Esophagus (tissue), 2 donors: ENCODE data around the gene WDCP. TPM values are rescaled to one million over a fixed set of nuclear protein-coding genes. Genes with fewer than 3 reads are reported as not detected.
"Not testable (repeated sequence)": the region's sequence is repeated elsewhere in the genome, so short reads cannot be mapped to it uniquely, and the experiment has no call there.

ENCODE experiments used
- H3K27ac ChIP-seq, 2 donors: one replicate each; pipeline ENCODE4 v1.5.1; 2013; ENCODE audit warnings: low read depth in 2 of 2, mild to moderate bottlenecking in 2 of 2, inconsistent platforms in 1 of 2, low read length in 1 of 2, moderate library complexity in 1 of 2
- H3K27me3 ChIP-seq, 2 donors: one replicate each; pipeline ENCODE4 v1.6.1; 2013; ENCODE audit warnings: low read length in 2 of 2, control low read depth in 1 of 2, mild to moderate bottlenecking in 1 of 2; ENCODE audit not compliant: insufficient read depth in 2 of 2, control insufficient read depth in 1 of 2
- H3K36me3 ChIP-seq, 2 donors: one replicate each; pipeline ENCODE4 v1.6.1; 2013; ENCODE audit warnings: low read length in 1 of 2; ENCODE audit not compliant: control insufficient read depth in 2 of 2, insufficient read depth in 2 of 2
- H3K4me1 ChIP-seq, 2 donors: one replicate each; pipeline ENCODE4 v1.6.1; 2013; ENCODE audit warnings: low read length in 1 of 2; ENCODE audit not compliant: control insufficient read depth in 2 of 2, insufficient read depth in 2 of 2
- H3K4me3 ChIP-seq, 2 donors: one replicate each; pipeline ENCODE4 v1.5.1; 2013; ENCODE audit warnings: low read length in 2 of 2, mild to moderate bottlenecking in 2 of 2, low read depth in 1 of 2, moderate library complexity in 1 of 2
- H3K9me3 ChIP-seq, 2 donors: one replicate each; pipeline ENCODE4 v1.6.1; 2013; ENCODE audit warnings: mild to moderate bottlenecking in 2 of 2, low read depth in 1 of 2, low read length in 1 of 2, moderate library complexity in 1 of 2; ENCODE audit not compliant: control insufficient read depth in 2 of 2, insufficient read depth in 1 of 2
- WGBS, 2 donors: extraction: QIAGEN DNeasy Blood & Tissue Kit; methylation state at CpG; one replicate each; pipeline ENCODE4 v1.1.7; 2013; 5-methylcytosine and 5-hydroxymethylcytosine counted together
- polyA plus RNA-seq, 2 donors: library from polyadenylated mRNA; stranded (reverse); fragments of 200-250 nt; gene quantifications; one replicate each; pipeline ENCODE4 v1.2.3, GENCODE V29; 2013
- donor health status: healthy with polysubstance abuse.
- donor health status: Bipolar disorder and iron deficiency.

WDCP gene
- polyA plus RNA-seq, 2 donors = 1.2 to 1.9 TPM

GRCh38 chr2:24049485-24050021, 2.4 kb upstream of the WDCP start, which contains the start of gene FKBP1B:
Gene FKBP1B (plus strand): TSS chr2:24049741. CDS start chr2:24049850, 109 bp downstream.
- H3K4me1 ChIP-seq = peaks cover 0 to 3% of the 10 kb centered on the region in 2 donors
- 1% methylated on average over 44 to 52 of the region's 52 CpGs for WGBS, 2 donors
- no peaks in the 10 kb centered on the region for H3K36me3 ChIP-seq
- H3K27me3 ChIP-seq = no peaks in the 10 kb centered on the region
- H3K27ac ChIP-seq = peak within 1 kb of the TSS in 1 of 2 donors; percentile 45
- H3K9me3 ChIP-seq = no peaks in the 10 kb centered on the region
- H3K4me3 ChIP-seq = peak within 1 kb of the TSS; percentile 60 to 77

GRCh38 chr2:24048769-24049484, 1.7 kb upstream of the WDCP start:
- 19 to 26% methylated on average over 23 of the region's 23 CpGs for WGBS, 2 donors
- peaks cover 0 to 3% of the 10 kb centered on the region in 2 donors for H3K4me1 ChIP-seq
- peak overlapping the region in 1 of 2 donors; percentile 77 for H3K4me3 ChIP-seq
- no peaks in the 10 kb centered on the region for H3K27me3 ChIP-seq
- no peaks in the 10 kb centered on the region for H3K36me3 ChIP-seq
- H3K9me3 ChIP-seq = no peaks in the 10 kb centered on the region
- H3K27ac ChIP-seq = no peak overlapping the region

- Histone ChIP-seq H3K27me3 (no peaks in the 10 kb centered on the region), H3K36me3 (no peaks in the 10 kb centered on the region), H3K4me3 (peak overlapping the region in 1 of 2 donors; percentile 95), H3K9me3 (no peaks in the 10 kb centered on the region), H3K27ac (no peak overlapping the region), H3K4me1 (peaks cover 0 to 3% of the 10 kb centered on the region in 2 donors)
- 40 to 43% methylated on average over 8 of the region's 8 CpGs for WGBS, 2 donors
Observed at GRCh38 chr2:24047703-24048033, 477 bp upstream of the WDCP start.

DNA sequence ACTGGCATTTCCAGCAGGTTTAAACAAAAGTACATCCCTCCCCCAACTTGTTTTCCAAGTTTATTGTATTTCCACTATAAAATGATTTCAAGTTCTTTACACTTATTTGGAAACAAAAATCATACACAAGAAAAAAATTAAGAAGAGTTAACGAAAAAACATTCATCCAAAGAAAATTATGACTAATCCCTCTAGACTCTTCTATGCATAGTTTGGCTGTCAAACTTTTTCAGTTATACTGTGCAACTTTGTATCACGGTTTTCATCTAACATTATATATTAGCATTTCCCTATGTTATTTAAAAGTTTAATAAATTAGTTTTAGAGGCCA, 627 bp downstream of the WDCP start:
- Histone ChIP-seq H3K4me1 (peaks cover 0 to 3% of the 10 kb centered on the region in 2 donors), H3K27ac (no peak overlapping the region), H3K4me3 (peak overlapping the region in 1 of 2 donors; percentile 95), H3K36me3 (no peaks in the 10 kb centered on the region), H3K9me3 (no peaks in the 10 kb centered on the region), H3K27me3 (no peaks in the 10 kb centered on the region)
- 1% methylated on average over 2 of the region's 2 CpGs for WGBS, 2 donors

- peaks cover 0 to 3% of the 10 kb centered on the region in 2 donors for H3K4me1 ChIP-seq
- H3K4me3 ChIP-seq = no peak overlapping the region
- 80 to 83% methylated on average over 11 of the region's 11 CpGs for WGBS, 2 donors
- no peak overlapping the region for H3K27ac ChIP-seq
- H3K9me3 ChIP-seq = no peaks in the 10 kb centered on the region
- no peaks in the 10 kb centered on the region for H3K27me3 ChIP-seq
- no peaks in the 10 kb centered on the region for H3K36me3 ChIP-seq
Observed at GRCh38 chr2:24045511-24046508, 1.4 kb downstream of the WDCP start.

- H3K4me3 ChIP-seq, H3K27ac ChIP-seq, H3K4me1 ChIP-seq, H3K27me3 ChIP-seq, H3K9me3 ChIP-seq, H3K36me3 ChIP-seq: not testable (repeated sequence)
- WGBS, 2 donors = 91 to 98% methylated on average over 6 of the region's 6 CpGs
Observed at GRCh38 chr2:24043133-24043532, 4.1 kb downstream of the WDCP start.

- Histone ChIP-seq H3K4me1 (no peaks in the 10 kb centered on the region), H3K9me3 (no peaks in the 10 kb centered on the region), H3K27ac (no peak overlapping the region), H3K36me3 (peaks cover 7 to 9% of the 10 kb centered on the region in 2 donors), H3K27me3 (no peaks in the 10 kb centered on the region), H3K4me3 (no peak overlapping the region)
- 84 to 87% methylated on average over 4 of the region's 4 CpGs for WGBS, 2 donors
Observed at GRCh38 chr2:24040511-24040910, 6.7 kb downstream of the WDCP start.

DNA sequence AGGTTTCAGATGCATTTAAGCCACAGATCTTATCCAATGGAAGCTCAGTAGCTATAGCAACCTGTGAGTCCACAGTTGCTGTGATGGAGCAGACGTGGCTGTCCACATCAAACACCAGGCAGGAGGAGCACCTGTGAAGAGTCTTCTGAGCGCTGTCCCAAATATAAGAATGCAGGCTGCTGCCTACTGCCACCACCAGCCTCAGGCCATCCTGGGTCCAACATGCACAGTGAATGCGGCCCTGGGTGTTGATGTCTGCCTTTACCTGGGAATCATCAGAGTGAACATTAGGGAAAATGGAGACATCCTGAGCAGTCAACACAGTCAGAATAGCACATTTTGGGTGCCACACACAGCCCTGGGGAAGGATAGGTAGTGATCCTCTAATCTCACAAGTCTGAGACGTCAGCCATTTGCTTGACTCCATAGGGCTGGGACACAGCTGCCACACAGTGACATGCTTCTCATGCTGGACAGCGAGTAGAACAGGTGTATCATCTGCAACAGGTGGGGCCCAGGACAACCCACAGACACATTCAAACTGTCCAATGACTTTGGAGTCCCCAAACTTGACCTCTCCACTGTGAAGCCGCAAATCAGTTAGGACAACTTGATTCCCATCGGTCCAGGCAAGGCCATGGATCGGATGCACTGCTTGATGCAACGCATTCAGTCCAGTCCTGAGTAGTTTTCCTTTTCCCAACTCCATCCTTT, 8.2 kb downstream of the WDCP start:
- WGBS, 2 donors = 89 to 97% methylated on average over 9 of the region's 9 CpGs

DNA sequence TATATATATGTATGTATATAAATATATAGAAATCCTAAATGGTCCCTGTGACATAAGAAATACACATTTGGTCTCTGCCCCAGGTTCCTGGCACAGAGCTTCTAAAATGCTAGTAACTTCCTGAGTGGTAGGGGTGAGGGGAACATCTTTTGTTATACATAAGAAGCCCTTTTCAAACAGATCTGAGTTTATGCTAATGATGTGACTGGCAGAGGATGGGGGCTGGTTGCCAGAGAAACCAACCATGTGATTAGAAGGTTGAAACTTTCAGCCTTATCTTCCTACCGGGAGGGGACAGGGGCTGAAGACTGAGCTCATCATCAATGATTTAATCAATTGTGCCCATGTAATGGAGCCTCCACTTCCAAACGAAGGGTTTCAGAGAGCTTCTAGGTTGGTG, 21.0 kb downstream of the WDCP start:
- peaks cover 6 to 28% of the 10 kb centered on the region in 2 donors for H3K36me3 ChIP-seq
- no peak overlapping the region for H3K4me3 ChIP-seq
- no peaks in the 10 kb centered on the region for H3K9me3 ChIP-seq
- no peaks in the 10 kb centered on the region for H3K27me3 ChIP-seq
- 73 to 76% methylated on average over 2 of the region's 2 CpGs for WGBS, 2 donors
- no peaks in the 10 kb centered on the region for H3K4me1 ChIP-seq
- H3K27ac ChIP-seq = no peak overlapping the region

More for the DNA sequence above, 8.2 kb downstream of the WDCP start:
- Histone ChIP-seq H3K36me3 (peaks cover 7 to 9% of the 10 kb centered on the region in 2 donors), H3K4me1 (no peaks in the 10 kb centered on the region), H3K4me3 (no peak overlapping the region), H3K27ac (no peak overlapping the region), H3K9me3 (no peaks in the 10 kb centered on the region), H3K27me3 (no peaks in the 10 kb centered on the region)
